GM19395 (cell line): Measurements from ENCODE around the gene MORN4.
"Not testable (repeated sequence)": the region's sequence is repeated elsewhere in the genome, so short reads cannot be mapped to it uniquely, and the experiment has no call there.

Source experiments
- ATAC-seq: cut with Tn5 transposase; IDR thresholded peaks from one replicate; pipeline ENCODE4 v1.9.1; 2021; ENCODE audit warnings: mild to moderate bottlenecking, moderate library complexity; ENCODE audit not compliant: unreplicated experiment

MORN4 gene

DNA sequence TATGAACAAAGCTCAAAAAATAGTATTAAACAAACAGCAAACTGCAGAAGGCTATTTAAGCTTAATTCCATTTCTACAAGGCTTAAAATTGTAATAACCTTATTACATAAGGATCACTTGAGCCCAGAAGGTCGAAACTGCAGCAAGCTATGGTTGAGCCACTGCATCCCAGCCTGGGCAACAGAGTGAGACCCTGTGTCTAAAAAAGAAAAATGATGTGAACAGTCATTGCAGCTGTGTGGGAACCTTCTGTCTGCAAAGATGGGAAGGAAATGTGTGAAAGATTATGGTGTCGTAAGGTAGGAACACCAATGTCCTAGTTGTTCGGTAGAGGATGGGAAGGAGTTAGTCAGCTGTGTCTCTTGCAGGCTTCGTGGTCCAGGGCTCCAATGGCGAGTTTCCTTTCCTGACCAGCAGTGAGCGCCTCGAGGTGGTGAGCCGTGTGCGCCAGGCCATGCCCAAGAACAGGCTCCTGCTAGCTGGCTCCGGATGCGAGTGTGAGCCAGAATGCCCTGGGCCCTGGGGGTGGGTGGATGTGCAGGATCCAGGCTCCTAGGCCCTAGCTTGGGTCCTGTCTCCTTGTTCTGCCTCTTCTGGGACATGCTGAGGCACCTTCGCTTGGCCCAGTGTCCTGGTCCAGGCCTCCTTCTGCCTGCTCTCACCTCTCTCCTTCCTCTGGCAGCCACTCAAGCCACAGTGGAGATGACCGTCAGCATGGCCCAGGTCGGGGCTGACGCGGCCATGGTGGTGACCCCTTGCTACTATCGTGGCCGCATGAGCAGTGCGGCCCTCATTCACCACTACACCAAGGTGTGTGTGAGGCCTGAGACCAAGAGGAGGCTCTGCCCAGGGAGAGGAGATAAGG lies 34.7 kb downstream of the MORN4 start:
- ATAC-seq, result no peak

DNA sequence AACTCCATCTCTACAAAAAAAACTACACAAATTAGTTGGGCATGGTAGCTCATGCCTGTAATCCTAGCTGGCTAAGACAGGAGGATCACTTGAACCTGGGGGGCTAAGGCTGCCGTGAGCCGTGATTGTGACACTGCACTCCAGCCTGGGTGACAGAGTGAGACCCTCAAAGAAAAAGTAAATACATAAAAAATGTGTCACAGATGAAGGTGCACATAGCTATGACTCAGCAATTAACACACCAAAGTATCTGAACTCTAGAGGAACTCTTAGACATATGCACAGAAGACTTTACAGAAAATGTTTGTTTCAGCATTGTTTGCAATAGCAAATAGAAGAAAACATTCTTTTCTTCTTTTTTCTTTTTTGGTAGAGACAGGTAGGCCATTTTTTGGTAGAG lies 35.5 kb downstream of the MORN4 start:
- no peak for ATAC-seq

DNA sequence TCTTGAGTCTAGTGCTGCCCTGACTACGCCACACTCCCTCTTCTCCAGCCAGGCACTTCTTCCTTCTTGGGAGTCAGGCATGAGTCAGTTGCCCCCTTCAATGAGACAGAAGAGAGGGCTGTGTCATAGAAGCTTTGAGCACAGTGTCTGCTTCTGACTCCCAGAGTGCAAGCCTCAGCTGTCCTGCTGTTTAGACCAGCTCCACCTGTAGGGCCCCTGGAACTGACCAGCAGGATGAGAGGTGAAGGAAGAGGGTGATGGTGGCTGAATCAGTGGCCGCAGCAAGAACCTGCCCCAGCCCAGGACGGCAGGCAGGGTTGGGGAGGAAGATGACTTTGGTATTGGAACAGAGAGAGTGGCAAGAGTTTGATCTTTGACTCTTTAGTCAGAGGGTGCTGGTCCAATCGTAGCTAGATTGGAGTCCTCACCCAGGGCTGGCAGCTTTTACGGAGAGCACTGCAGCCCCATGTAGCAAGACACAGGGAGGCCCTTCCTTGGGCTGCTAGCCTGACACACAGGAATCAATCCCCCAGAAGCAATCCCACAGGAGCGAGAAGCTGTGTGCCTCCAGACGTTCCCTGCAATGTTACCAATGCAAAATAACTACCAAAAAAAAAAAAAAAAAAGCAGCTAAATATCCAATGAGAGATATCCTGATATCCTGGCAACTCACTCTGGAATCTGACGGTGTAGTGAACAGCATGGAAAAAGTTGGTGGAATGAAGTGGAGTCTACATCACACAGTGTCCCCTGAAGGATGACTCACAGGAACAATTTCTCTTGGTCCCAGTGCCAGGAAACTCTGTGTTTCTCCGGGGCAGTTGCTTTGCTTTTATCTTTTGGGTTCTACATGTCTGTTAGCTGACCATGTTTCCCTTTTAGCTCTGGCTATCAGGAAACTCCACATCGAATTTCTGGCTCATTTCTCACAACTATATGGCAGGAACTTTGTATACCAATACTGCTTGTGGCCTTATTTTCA lies 36.9 kb downstream of the MORN4 start:
- no peak for ATAC-seq

DNA sequence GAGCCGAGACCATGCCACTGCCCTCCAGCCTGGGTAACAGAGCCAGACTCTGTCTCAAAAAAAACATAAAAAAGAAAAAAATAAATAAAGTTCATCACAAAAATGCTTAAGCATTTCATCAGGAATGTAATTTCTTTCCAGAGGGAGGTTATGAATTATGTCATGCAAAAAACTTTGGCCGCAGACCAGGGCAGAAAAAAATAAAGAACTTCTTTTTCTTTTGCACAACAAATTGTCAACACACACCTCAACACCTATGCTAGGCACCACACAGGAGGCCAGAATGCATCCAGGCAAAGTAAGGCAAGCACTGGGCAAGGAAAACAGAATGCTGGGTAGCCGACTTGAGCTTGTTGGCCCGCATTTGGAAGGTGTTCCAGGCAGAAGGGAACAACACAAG lies 39.9 kb downstream of the MORN4 start:
- no peak for ATAC-seq

DNA sequence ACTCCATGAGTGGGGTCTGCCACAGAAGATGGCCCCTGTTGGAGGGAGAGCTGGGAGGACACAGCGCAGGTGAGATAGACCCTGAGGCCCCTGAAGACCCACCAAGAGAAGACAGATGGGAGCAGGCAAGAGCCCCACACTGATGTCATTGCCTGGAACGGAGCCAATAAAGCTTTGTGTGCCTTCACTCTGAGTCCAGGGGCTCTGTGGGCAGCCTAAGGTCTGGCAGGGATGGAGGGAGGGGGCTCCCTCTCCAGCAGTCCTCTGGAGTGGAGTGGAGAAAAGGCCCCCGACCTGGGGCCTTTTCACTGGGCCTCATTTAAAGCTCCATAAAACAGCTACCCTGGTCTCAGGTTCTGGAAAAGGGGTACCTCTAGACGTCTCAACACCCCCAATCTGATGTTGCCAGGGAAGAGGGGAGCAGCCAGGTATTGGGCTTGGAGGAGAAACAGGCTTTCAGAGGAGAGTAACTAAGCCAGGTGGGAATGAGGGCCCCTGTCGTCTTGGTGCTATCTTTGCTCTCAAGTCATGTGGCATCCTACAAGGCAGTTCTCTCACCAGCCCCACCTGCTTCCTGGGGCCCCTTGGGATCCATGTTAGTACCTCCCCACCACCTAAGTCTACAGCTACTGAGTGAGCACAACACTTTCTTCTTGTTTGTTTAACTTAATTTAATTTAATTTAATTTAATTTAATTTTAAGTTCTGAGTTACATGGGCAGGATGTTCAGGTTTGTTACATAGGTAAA lies 42.4 kb downstream of the MORN4 start:
- no peak for ATAC-seq

DNA sequence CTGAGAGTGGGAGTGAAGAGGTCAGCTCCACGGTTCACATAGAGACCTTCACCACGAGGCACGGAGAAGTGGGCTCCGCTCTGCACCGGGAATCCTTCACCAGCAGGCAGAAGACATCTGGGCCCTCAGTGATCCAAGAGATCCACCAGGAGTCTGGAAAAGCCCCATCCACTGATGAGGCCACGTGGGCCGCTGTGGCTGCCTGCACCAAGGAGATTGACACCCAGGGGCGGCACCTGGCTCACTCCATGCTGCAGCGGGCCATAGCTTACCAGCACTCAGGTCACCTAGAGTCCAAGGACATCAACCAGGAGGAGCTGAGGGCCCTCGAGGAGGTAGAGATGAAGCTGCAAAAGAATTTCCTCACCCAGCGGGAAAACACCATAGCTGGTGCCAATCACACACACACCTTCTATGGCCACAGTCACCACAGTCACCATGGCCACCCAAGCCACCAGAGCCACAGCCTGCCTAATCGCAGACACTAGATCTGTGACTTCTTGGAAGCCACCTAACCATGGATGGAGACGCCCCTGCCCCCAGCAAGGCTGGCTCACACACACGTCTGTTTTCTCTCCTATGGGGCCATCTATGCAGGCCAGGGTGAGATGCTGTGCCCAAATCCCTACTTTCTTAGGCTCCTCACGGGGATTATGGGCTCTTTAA lies 43.1 kb downstream of the MORN4 start:
- no peak for ATAC-seq

DNA sequence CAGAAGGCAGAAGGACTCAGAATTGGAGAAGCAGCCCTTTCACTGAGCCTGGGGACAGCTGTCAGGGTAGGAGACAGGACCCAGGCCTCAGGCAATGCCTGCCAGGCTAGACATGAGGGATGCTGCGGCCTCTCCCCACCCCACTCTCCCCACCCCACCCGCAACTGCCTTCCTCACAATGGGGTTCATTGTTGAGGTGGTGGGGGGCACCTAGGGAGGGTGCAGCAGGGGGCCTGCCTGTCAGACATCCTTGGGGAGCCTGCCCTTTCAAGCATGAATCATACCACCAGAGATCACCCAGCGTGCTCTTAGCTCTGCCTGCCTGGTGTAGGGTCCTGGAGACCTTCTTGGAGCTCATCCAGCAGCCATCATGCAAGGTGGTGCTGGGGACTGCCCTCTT lies 43.8 kb downstream of the MORN4 start, which contains the start of gene C10orf62:
Gene C10orf62 (plus strand): TSS at position 243 of the 400 bp plus-strand sequence. CDS start 177 bp downstream, outside the sequence.
- ATAC-seq, result no peak

DNA sequence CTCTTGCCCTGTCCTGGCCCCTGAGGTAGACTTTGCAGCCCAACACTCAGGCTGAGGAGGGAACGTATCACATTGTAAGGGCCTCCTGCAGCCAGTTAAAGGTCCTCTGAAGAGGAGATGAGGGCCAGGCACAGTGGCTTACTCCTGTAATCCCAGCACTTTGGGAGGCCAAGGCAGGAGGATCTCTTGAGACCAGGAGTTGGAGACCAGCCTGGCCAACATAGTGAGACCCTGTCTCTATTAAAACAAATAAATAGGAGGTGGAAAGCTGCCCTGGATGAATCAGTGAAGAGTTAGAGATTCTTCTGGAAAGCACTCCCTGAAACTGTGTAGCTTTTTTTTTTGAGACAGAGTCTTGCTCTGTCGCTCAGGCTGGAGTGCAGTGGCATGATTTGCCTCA lies 46.1 kb downstream of the MORN4 start:
- ATAC-seq, result no peak

DNA sequence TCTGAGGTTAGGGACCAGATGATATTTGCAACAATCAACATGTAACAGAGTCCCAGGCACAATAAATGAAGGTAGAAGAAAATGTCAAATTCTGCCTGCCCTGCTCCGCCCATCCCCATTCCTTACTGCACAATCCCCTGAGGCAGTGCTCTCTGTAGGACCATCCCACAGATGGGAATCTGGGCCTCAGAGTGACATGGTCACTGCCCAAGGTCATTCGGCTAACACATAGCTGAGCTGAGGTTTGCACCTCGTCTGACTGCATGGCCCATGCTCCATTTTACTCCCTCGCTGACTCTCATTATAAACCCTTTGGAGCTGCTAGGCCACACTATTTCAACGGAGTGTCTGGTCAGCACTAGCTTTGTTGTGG lies 47.9 kb downstream of the MORN4 start:
- ATAC-seq, result no peak

DNA sequence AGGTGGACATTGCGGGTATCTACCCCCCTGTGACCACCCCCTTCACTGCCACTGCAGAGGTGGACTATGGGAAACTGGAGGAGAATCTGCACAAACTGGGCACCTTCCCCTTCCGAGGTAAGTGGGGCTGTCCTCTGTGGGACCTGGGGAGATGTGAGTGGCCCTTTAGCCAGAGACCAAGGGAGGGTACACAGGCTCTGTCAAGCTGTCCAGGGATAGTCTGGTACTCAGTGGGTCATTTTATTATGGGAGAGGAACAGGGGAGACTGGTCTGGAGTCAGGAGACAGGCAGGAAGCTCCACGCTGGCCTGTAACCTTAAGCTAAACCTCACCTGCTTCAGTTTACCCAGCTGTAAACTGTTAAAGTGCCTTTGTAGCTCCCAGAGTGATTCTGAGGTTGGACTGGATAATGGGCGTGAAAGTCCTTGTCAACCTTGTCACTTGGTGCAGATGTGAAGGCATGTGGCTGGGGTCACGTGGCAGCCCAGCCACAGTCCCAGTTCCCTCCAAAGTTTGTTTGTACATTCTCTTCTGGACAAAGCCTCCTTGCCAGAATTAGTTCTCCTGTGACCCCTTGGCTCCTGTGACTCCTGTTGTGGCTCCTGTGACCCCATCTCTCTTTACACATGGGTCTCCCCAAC lies 48.4 kb downstream of the MORN4 start:
- no peak for ATAC-seq

DNA sequence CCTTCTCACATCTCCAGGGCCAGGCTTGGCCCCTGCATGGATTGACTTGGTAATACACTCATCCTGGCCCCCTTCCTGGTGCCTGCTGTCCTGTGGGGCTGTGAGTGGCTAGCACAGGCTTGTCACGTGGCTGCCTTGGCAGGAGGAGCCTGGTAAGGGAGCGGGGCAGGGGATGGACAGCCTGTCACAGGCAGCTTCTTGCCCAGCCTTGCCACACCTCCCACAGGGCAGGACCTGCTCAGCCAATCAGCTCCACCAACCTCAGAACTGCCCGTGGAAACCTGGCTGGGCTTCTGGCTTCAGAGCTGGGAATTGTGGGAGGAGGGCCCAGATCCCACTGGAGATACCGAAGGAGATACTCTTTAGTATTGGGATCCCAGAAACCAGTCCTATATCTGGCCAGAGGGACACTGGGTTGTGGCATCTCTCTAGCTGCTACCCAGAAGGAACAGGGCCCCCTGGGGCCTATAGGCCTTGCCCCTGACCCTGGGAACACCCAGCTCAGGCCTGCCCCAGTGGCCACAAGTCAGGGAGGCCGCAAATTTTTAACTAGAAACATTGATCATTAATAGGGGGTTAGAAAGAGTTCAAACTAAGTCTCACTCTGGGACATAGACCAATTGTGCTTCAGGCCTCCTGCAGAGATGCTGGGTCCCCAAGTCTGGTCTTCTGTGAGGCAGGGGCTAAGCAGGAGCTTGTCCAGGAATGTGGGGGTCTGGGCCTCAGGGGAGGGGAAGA lies 49.1 kb downstream of the MORN4 start, which contains the start of gene HOGA1:
Gene HOGA1 (plus strand): TSS at position 330 of the 738 bp plus-strand sequence. CDS start 315 bp downstream, at position 645.
- ATAC-seq, result peak; percentile 65

DNA sequence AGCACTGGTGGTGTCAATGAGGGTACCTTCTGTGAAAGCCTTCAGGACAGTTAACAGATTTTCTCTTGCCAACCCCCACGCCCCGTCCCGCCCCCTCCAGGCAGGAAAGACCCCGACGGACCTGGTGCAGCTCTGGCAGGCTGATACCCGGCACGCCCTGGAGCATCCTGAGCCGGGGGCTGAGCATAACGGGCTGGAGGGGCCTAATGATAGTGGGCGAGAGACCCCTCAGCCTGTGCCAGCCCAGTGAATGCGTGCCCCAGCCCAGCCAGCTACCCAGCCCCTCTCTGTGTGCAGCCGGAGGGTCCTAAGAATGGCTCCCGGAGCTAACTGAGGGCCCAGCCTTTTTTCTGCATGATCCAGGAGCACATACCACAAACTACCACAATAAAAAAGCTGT lies 49.8 kb downstream of the MORN4 start:
- ATAC-seq, result no peak

DNA sequence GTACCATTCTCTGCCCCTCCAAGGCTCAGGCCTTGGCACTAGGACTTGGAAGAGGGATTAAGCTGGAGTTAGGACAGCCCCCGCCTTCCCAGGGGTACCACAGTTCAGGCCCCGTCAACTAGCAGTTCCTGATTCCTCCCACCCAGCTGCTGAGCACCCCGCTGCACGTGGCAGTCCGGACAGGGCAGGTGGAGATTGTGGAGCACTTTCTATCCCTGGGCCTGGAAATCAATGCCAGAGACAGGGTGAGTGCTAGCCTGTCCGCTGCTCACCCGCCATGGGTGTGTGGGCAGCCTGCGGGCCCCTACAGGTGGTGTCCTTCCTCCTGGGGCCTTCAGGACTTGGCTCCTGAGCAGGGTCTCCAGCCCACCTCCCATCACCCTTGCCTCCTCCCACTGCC lies 51.1 kb downstream of the MORN4 start:
- no peak for ATAC-seq

DNA sequence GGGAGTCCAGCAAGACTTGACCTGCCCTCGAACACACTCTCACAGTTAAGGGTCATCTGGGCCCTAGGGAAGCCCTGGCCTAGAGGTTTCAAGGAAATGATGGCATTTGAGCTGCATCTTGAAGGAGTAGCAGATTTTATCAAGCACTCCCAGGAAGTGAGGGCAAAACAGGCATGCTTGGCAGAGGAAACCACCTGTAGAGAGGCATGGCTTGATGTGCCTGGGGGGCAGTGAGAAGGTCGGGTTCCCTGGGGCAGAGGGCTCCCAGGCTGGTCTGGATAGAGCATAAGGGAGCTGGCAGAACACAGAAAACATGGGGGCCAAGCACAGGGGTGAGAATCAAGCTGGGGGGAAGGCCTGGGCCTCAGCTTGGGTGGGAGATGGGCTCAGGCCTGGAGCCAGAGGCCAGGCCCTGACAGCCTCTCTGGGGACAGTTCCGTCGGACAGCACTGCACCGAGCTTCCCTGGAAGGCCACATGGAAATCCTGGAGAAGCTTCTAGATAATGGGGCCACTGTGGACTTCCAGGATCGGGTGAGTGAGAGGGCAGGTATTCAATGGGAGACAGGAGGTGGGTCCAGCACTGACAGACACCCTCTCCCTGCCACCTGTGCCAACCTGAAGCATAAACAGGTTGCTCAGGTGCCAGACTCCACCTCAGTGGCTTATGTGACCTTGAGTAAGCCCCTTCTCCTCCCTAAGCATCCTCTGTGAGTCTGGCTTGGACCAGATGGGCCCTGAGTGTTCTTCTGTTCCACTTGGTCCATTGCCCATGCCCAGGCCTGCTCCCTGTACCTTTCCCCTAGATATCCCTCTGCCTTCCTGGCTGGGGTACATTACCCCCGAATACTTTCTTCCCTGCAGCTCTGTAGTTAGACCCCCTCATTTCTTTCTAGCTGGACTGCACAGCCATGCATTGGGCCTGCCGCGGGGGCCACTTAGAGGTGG lies 52.6 kb downstream of the MORN4 start:
- ATAC-seq, result no peak

DNA sequence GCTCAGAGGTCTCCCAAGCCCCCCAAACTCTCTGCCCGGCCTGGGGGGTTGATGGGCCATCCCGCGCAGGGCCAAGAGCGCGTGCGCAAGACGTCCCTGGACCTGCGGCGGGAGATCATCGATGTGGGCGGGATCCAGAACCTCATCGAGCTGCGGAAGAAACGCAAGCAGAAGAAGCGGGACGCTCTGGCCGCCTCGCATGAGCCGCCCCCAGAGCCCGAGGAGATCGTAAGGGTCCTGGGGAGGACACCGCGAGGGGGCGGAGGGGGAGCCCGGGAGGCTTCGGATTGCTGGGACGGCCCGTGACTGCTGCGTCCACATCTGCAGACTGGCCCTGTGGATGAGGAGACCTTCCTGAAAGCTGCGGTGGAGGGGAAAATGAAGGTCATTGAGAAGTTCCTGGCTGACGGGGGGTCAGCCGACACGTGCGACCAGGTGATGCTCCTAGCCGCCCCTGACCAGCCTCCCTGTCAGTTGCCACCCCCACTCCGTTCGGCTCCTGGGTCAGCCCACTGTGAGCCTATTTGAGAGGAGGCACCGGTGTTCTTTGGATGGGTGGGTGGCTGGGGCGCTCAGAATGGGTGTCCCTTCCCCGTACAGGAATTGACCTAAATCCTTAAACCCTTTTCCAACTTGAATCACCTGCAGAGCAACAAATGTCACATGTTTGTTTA lies 55.0 kb downstream of the MORN4 start:
- ATAC-seq, result no peak

DNA sequence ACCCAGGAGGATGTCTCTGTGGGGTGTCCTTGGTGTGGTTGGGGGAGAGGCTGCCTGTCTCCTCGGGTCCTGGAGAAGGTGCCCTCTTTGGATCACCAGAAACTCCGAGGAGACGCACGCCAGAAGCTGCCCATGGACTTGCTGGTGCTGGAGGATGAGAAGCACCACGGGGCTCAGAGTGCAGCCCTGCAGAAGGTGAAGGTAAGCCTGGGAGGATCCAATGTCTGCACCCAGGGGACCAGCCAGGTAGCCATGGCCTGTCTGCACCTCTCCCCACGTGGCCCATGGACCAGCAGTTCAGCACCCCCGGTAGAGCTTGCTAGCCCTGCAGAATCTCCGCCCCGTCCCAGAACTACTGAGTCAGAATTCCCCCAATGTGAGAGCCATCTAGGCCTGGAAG lies 55.6 kb downstream of the MORN4 start:
- no peak for ATAC-seq

DNA sequence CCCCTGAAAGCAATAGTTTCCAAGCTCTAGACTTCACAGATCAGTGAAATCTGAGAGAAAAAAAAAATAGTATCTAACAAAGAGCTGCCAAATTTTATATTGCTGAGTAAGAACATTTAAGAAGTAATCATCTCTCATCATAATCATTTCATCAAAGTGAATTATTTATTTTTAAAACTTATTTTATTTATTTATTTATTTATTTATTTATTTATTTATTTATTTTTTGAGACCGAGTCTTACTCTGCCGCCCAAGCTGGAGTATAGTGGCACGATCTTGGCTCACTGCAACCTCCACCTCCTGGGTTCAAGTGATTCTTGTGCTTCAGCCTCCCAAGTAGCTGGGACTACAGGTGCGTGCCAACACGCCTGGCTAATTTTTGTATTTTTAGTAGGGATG lies 56.8 kb downstream of the MORN4 start:
- not testable (repeated sequence) for ATAC-seq
